ENCODE results near the gene MAN2A2.

DNA sequence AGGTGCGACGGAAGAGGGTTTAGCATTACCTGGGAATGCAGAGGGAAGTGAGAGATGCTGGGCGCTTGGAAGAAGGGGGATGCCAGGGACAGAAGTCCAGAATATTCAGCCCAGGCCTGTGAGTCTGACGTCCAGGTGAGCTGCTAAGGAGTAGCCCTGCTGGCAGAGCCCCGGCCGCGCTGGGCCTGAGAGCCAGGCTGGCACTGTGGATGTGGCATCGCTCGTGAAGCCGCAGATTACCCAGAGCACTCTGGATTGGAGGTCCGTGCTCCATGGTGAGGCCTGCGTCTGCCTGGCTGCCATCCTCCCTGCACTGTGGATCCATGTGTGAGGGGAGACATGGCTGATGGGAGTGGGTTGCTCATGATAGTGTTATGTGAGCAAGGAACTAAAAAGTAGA lies 14.5 kb downstream of the MAN2A2 start:
- no peak for TF ChIP-seq POLR2AphosphoS5 (IDR thresholded peaks at IDR 0.05)
- TF ChIP-seq, protein P1, sequence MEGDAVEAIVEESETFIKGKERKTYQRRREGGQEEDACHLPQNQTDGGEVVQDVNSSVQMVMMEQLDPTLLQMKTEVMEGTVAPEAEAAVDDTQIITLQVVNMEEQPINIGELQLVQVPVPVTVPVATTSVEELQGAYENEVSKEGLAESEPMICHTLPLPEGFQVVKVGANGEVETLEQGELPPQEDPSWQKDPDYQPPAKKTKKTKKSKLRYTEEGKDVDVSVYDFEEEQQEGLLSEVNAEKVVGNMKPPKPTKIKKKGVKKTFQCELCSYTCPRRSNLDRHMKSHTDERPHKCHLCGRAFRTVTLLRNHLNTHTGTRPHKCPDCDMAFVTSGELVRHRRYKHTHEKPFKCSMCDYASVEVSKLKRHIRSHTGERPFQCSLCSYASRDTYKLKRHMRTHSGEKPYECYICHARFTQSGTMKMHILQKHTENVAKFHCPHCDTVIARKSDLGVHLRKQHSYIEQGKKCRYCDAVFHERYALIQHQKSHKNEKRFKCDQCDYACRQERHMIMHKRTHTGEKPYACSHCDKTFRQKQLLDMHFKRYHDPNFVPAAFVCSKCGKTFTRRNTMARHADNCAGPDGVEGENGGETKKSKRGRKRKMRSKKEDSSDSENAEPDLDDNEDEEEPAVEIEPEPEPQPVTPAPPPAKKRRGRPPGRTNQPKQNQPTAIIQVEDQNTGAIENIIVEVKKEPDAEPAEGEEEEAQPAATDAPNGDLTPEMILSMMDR (IDR thresholded peaks at IDR 0.05), result no peak
- TF ChIP-seq POLR2A (IDR thresholded peaks at IDR 0.05; ENCODE audit: low read depth), result no peak

Data from esophagus muscularis mucosa (tissue), 3 donors.